EH (cell line): ENCODE results near the gene UMAD1.

ENCODE experiments used
- DNase-seq: peaks from one replicate; pipeline ENCODE4 v3.0.0-alpha.2; 2015; ENCODE audit warnings: low read depth

Gene UMAD1

DNA sequence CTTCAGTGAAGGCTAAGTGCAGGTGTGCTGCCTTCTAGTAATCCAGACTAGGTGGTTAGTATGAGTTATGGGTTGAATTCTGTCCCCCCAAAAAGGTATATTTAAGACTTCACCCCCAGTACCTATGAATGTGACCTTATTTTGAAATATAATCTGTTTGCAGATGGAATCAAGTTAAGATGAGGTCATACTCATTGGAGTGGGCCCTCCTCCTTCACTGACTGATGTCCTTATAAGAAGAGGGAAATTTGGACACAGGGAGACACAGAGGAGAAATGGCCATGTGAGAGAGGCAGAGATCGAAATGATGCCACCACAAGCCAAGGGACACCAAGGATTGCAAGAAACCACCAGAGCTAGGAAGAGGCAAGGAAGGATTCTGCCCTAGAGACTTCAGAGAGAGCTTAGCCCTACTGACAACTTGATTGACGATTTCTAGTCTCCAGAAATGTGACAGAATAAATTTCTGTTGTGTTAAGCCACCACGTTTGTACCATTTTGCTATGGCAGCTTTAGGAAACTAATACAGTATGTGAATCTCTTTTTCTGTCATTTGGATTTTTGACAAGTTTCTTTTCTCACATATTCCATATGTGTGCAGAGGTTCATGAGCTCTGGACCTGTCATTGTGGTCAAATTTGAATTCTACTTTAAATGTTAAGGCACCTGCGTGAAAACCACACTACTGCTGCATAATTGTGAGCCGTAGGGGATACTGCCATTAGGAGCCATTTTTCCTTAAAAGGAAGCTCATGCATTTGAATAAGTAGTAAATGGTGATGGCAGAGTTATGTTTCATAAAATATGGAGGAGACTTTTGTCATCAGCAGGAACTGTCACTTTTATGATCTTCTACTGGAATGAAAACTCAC, 80.4 kb downstream of the UMAD1 start:
- no peak for DNase-seq

DNA sequence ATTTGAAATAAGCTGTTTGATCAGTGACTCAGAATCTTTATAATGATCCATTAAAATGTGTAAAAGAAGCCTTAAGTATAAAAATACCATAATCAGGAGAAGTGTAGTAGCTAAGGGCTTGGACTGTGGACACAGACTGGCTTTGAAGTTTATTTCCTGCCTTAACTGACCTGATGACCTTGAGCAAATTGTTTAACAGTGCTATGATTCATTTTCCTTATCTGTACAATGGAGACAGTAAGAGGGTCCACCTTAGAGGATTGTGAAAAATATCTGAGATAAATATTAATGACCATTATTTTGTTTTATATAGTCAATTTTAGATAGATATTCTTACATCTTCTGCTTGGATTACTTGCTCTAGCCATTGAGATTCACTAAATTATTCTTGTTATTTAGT, 91.2 kb downstream of the UMAD1 start:
- DNase-seq = no peak

DNA sequence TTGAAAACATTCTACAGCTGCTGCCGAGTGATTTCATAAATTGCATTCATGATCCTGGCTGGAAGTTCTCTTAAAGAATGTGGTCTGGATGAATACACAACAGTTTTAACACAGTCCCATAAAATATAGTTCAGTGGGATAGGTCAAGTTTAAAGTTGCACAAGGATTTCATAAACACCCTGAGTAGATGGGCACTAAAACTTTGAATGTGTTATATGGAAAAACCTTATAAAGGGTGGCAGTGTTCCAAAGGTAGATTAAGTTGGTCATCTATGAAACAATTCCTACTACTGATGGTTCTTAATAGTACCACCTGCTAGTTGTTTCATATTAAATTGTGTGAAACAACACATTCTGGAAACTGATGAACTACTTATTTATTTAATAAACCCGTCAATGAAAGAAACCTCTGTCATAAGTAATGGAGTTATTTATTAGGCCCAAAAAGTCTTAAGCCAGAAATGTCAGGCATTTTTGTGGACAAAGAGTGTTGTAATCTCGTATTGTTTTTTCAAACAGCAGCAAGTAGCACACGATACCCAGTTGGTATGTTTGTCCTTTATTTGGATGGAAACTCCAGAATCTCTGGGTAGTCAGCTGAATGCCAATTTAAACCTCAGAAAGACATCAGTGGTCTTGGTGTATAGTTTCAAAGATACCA, 92.2 kb downstream of the UMAD1 start:
- DNase-seq = peak; percentile 82

DNA sequence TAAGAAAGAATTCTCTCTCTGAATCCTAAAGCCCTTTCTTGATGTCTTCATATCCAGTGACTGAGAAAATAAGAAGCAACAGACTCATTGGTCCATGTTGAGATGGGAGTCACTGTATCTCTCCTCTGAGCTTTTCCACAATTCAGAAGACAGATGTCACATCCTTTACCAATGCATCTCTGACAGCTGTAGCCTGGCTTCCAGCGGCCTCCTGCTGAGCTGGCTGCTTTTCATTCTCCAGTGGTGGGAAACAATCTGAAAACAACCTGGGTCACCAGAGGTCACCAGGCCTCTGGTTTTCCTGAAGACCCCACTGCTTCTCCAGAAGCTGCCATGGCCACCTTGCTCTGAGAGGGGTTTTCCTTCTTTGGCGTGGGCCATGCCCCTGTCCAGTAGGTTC, 96.1 kb downstream of the UMAD1 start:
- DNase-seq = peak; percentile 14

DNA sequence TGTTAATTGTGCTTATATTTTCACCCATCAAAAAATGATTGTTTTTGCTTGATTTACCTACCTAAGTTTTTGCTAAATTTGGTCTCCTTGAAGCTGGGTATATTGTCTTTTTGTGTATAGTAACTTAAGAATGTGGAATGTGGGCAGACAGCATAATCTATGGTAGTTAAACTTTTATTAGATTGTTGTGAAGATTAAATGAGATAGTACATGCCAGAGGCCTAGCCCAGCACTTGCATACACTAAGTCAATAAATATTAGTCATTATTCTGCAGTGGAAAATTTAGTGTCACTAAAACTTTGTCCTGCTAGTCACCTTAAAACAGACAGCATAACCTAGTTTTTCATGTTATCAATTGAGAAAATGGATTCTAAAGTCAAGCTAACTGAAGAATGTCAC, 97.1 kb downstream of the UMAD1 start:
- DNase-seq = peak; percentile 45

DNA sequence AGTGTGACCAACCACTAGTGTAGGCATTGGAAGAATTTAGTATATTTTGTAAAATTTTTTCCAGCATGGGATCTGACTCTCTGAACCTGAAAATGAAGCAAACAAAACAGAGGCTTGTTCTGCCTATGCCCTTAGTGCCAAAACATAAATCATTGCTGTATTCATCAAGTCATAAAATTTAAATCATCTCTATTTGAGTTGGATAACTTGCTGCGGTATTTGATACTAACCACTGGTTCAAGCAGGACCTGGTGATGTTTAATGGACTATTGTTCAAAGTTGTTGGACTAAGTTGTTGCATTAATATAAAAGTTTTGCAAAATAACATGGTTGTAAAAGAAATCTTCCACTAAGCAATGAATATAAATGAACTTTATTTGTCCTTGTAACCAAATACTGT, 97.6 kb downstream of the UMAD1 start:
- no peak for DNase-seq

DNA sequence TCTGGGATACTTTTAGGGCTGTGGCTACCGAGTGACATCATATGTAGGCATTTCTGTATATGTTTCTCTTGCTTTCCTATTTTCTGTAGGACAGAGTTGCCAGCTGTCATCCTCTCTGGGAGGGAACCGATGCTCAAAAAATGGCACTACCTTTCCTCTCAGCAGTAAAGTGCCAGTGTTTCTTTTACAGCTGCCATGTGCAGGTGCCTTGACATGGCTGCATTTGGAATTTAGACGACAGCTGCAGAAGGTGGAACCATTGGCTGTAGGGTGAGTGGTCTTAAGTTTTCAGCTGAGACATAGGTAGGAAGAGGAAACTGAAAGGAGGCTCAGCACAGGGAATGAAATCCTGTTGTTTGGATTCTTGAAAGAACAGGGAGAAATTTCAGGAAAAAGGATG, 98.1 kb downstream of the UMAD1 start:
- no peak for DNase-seq

DNA sequence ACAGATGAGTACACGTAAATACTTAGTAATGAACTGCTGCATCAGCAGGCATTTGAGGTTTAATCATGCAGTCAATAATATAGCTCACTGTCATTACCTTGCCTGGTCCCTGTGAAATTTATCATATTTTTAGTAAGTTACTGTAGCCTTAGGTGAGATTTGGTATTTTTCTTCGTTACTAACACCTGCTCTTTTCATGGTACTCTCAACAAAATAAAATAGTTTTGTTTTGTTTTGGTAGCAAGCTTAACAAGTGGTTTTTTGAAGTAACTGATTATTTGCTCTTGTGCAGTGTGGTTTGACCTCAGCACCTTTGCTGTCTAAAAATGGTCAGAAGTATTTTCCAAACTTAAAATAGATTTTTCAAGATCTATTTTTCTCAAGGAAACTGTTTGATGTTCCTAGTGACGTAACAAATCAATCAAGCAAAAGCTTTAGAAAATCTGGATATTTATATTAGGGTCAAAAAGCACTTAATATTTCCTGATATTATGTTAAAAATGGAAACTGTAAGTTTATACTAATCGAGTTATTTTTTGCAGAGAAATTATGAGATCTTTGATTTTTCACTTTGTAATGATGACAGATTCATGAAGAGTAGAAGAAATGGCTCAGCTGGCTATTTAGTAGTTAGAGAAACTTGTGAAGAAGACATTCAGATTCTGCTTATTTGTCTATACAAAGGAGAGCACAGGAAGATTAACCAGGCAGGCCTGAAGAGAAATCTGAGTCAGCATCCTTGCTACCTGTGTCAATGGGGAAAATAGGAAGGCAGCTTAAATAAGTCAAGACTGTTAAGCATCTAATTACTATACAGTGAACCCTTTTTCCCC, 98.9 kb downstream of the UMAD1 start:
- no peak for DNase-seq

DNA sequence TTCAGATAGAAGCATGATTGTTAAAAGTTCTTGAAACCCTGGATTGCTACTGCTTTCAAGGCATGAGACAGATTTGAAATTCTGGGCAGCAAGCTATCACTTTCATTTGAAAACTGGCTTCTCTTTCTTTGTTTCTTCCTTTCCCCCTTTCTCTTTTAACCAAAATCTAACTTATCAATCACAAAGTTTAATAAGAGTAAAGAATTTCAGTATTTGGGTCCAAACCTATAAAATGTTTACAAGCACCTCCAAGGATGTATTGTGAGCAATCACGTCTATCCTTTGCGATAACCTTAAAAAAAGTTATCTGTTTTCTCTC, 99.4 kb downstream of the UMAD1 start:
- DNase-seq = no peak

DNA sequence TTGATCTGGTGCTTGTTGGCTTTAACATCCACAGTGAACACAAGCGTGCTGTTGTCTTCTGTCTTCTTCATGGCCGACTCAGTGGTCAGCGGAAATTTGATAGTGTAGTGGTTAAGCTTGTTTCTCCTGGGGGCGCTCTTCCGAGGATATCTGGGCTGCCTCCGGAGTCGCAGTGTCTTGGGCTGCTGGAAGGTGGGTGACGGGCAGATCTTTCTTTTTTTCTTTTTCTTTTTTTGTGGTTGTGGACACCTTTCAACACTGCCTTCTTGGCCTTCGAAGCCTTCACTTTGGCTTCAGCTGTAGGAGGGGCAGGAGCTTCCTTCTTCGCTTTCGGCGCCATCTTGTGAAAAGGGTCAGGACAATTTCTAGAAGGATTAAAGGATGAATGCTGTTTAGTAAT, 101.7 kb downstream of the UMAD1 start:
- DNase-seq = no peak

DNA sequence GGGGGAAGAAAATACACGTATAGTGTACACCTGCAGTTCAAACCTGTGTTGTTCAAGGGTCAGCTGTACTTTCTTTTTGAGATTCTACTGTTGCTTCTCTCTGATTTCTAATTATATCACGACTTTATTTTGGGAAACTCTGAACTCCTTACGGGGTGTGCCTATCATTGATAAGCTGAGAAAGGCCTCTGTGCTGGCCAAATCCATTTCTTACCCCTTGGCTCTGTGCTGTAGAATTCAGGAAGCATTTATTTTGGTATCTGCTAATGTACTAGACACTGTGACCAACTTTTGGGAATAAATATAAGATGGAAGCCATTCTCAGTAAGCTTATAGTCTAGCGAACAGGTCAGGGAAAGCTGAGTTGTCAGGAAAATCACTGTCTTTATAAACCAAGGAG, 104.7 kb downstream of the UMAD1 start:
- DNase-seq = no peak

DNA sequence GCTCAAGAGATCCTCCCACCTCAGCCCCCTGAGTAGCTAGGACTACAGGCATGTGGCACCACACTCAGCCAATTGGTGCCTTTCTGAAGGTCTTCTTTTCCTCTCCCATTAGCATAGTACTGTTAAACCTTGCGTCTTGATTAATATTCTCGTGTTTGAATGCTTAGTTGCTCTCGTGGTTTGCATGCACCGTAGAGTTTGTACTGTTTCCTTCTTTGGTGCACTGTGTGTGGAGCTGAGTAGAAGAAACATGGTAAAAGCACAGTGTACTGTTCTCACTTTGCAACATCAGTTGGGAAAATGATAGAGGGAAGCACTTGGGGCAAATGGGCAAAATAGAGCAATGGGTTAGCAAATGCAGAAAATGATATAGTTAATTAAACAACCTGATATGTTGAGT, 105.4 kb downstream of the UMAD1 start:
- DNase-seq = no peak

DNA sequence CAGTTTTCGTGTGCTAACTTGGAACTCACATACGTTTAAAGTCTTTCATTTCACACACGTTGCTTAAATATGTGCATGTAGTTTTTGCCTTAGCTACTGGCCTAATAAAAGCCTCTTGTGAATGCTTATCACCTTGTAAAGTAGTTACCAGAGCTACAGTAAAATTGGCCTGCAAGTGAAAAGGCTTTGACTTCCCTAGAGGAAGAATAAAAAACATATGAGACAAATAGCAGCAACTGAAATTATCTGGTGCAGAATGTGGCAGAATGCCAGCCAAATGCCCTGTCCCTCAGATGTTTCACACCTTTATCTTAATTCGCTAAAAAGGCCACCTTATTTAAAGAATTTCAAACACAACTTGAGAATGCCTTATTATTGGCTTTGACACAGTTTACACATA, 105.9 kb downstream of the UMAD1 start:
- no peak for DNase-seq

DNA sequence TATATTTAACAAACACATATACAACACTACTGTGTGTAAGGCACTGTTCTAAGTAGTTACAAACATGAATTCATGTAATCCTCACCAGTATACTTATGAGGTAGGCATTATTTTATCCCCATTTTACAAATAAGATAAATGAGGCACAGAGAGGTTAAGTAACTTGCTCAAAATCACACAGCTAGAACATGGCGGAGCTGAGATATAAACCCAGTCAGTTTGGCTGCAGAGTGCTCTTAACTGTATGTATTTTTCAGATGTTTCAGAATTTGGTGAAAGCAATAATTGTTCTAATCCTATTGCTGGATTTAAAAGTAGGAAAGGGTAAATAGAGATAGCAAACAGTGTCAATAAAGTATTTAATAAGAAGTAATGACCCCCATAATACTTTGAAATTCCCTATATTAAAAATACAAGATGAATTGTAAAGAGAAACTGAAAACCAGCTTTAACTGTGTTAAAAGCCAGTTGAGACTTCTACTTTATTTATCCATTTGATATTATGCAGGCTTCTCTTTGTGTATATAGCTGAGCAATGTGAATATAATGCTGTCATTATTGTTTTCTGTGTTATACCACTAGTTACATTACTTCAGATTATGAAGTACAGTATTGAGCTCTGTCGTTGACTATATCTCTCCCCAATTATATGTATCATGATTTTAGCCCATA, 110.2 kb downstream of the UMAD1 start:
- DNase-seq = no peak

DNA sequence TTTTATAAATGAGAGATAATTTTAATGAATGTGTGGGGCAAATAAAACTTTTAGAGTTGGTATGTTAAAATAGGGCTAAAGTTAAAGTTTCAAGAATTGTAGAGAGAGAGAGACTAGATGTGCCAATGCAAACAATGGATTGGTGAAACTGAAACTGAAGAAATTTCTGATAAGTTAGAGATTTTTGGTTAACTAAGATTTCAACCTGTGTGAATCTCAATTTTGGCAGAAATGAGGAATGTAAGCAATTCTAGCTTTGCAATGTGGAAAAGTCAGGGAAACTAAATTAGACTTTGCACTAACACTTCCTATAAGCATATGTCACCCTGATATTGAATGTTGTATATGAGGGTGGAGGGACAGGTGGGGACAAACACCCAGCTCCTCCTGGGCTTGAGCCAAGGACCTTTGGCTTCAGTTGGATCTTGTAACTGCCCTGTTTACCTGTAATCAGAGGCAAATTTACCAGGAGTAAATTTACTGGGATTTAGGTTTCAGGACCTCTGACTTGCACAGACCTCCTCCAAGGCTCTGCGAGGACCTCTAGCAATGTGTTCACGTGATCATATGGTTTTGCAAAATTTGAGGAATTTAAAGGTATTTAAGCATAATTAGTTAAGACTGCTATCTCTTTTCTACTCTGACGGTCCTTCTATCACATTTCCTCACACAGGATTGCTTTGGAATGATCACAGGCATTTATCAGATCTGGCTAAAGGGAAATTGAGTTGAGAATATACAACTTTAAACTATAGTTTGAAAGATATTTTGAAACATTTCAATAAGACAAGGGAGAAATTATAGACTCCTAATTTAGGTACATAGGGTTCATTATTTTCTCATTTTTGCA, 110.9 kb downstream of the UMAD1 start:
- DNase-seq = no peak

DNA sequence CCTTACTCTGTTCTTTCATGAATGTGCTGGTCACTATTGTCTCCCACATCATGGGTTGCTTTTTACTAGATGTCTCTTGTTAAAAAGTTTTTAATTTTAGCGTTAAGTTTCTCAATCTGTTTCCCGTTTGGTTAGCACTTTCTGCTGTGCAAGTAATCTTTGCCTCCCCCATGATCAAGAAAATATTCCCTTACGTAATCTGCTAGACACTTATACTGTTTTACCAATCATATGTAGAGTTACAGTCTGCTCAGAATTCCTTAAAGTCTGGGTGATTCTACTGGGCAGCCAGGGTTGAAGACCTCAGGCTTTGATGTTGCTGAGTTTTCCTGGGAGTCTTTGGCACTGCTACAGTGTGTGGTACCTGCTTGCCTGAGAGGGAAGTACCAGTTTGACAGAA, 116.0 kb downstream of the UMAD1 start:
- DNase-seq = no peak

DNA sequence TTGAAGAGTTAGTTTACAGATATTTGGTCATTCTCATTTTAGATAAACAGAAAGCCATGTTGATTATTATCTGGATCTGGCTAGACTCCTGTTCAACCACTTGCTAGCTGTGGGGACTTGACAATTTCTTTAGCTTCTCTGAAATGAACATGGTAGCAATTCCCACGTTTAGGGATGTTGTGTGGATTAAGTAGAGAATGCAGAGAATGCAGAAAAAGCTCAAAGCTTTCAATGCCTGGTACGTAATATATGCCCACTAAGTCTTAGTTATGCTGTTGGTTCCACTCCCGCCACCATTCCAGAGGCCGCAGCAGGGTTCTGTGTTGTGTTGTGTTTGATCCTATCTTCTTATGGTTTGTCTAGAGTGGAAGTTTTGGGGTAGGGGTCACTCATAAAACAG, 117.0 kb downstream of the UMAD1 start:
- DNase-seq = no peak

DNA sequence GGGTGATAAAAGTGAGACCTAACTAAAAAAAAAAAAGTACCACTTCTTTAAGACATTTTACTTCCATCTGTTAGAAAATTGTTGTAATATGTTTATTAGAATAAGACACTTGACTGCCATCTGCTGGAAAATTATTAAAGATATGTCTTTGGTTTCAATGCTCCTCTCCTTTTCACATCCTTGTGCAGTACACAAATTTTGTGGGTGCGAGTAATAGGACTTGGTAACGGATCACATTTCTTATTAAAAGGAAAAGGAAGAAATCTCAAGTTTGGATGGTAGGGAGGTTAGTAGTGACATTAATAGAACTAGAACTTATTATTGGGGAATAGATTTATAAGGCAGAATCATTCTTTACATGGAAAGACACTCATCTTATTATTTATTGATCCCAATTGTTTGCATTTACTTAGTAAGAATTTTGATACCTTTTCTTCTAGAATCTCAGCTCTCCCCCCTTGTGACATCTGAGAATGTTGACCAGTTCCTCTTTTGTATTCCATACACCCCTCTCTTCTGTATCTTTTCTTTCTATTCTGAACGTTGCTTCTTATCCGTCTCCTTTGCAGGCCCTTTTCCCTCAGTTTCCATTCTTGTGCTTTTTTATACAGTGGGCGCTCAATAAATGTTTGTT, 120.9 kb downstream of the UMAD1 start:
- DNase-seq = peak; percentile 64

DNA sequence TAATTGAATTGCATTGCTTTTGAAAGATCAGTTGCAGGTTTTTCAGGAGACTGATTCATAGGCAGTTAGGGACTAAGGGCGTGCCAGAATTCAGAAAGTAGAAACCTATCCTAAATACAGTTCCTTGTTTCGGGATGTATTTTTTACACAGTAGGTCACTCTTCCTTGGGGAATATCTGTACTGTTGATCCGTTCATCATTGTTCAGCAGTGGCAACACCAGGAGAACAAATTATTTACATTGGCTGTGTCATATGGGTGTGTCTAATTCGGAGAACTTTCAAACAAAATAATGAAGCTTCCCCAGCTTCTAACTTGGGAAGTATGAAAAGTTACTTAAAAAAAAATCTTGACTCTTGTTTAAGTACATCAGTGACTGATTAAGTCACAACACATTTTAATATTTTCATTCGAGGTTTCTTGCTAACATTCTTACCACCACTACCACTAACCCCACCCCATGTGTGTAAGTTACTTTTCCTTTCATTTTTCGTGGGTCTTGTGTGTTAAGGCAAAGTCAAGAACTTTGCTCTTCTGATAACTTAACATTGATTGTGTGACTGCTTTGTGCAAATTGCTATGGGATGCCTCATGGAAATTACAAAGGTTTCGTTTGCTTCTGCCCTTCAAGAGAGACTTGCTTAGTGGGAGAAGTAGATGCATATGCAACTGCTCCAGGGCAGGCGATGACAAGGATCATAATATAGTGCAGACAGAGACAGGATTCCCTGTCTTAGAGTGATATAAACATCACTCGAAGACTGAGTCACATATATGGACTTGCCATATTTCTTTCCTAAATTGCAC, 121.6 kb downstream of the UMAD1 start:
- peak; percentile 40 for DNase-seq
